ENCODE data around the gene ADGRG3. TPM values are rescaled to one million over a fixed set of nuclear protein-coding genes. Genes with fewer than 3 reads are reported as not detected.
A peak's percentile ranks its signal among the peaks of the same experiment; 100 is the strongest.

The ADGRG3 gene
- total and polyA plus RNA-seq, 2 of the 13 experiments (the other 11 are each of a cell fraction or from before 2014, with no cell fraction given), result 2.7 to 11.8 TPM

DNA sequence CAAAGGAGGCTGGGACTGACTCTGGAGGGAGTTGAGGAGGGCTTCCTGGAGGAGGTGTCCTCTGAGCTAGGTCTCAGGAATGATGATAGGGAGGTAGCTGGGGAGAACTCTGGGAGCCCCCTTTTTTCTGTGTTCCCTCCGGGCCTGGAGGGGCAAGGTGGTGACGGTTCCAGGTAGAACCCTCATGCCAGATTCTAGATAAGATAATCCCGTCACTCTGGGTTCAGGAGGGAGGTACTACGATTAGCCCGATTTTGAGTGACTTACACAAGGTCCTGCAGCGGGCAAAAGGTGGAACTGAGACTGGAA lies 18.7 kb upstream of the ADGRG3 start:
- Histone ChIP-seq H3K27me3 (ENCODE audit: control insufficient read depth in 1 of 2, insufficient read depth in 2 of 2, low read length in 2 of 2) (no peaks in the 10 kb centered on the region), H3K36me3 (replicated peaks in 1 of 2; ENCODE audit: control insufficient read depth in 1 of 2, insufficient read depth in 2 of 2, low read length in 2 of 2) (no peaks in the 10 kb centered on the region), H4K20me1 (ENCODE audit: insufficient read depth, low read length) (no peaks in the 10 kb centered on the region), H3K27ac (ENCODE audit: extremely low read length, insufficient read depth, low read length) (no peak overlapping the region), H3K9ac (ENCODE audit: insufficient read depth, low read depth, low read length) (no peak overlapping the region), H3K4me3 (replicated peaks in 1 of 3; ENCODE audit: insufficient read depth in 1 of 3, low read depth in 2 of 3, low read length in 3 of 3) (no peak overlapping the region), H3K4me1 (ENCODE audit: insufficient read depth, low read length) (peaks cover 23% of the 10 kb centered on the region), H3K4me2 (ENCODE audit: low read depth, low read length) (no peak overlapping the region), H3K9me3 (ENCODE audit: low read length) (no peaks in the 10 kb centered on the region), H3K79me2 (ENCODE audit: insufficient read depth, low read length) (no peaks in the 10 kb centered on the region), H2AFZ (ENCODE audit: low read length) (no peak overlapping the region)
- WGBS (ENCODE audit: low lambda C conversion rate), result 64% methylated on average over 6 of the region's 6 CpGs
- ChIA-PET CTCF (ENCODE audit: low intra/inter-chr PET ratio, low total read pairs) (interaction anchor here (0.6 to 12.3 kb wide), 28 partner anchors 9 to 351 kb away, joined by 3 to 571 read pairs (median 5); partner anchors contain the start of genes ADGRG3, KATNB1 and KIFC3), POLR2A (interaction anchor here (1.0 kb wide), 1 partner anchor 86 kb away, joined by 3 read pairs; the partner anchor contains the start of gene KATNB1)
- intact Hi-C loops (cut with micrococcal nuclease; ENCODE audit: unreplicated experiment), result loop anchor here (1.0 kb wide), 6 partner anchors 45 to 86 kb away; partner anchors contain the start of genes DRC7 and KATNB1
- DNase-seq (ENCODE audit: low spot score), result no peak
- FAIRE-seq, result no peak
- in situ Hi-C loops (cut with HindIII; ENCODE audit: extremely low pct_ligation_motif_present, low pct_unique_long_range_greater_than_20kb), result loop anchor here (5.0 kb wide), 1 partner anchor 47 kb away; no protein-coding TSS in a partner anchor
- no TSS peak for BruUV-seq (replicated peaks)
- ATAC-seq, result no peak; the same call in 2 of the 3 replicates
- TF ChIP-seq HOXA5 (CRISPR knock-in tag; IDR thresholded peaks at IDR 0.05) (peak; percentile 4; the same call in 1 of the 2 replicates), ZFP36 (IDR thresholded peaks at IDR 0.05; ENCODE audit: borderline replicate concordance, low read depth, low read length, partially characterized antibody) (peak; percentile 92), ZNF510 (CRISPR knock-in tag; IDR thresholded peaks at IDR 0.05; ENCODE audit: low read depth) (0 out of 2 replicates have a peak, but pooled peaks have one; percentile 7), ZSCAN30 (CRISPR knock-in tag; IDR thresholded peaks at IDR 0.05) (0 out of 2 replicates have a peak, but pooled peaks have one; percentile 34), ZNF761 (CRISPR knock-in tag; conservative IDR thresholded peaks at IDR 0.05) (0 out of 2 replicates have a peak, but pooled peaks have one; percentile 2), ZNF441 (CRISPR knock-in tag; IDR thresholded peaks at IDR 0.05; ENCODE audit: borderline replicate concordance) (no peak), ZBTB8A (CRISPR knock-in tag; IDR thresholded peaks at IDR 0.05; ENCODE audit: borderline replicate concordance, low read depth) (no peak), ZSCAN25 (CRISPR knock-in tag; IDR thresholded peaks at IDR 0.05) (peak; percentile 3; the same call in 1 of the 2 replicates), MIER2 (CRISPR knock-in tag; IDR thresholded peaks at IDR 0.05) (no peak), MAF1 (CRISPR knock-in tag; IDR thresholded peaks at IDR 0.05; ENCODE audit: borderline replicate concordance) (0 out of 2 replicates have a peak, but pooled peaks have one; percentile 2), KLF11 (CRISPR knock-in tag; IDR thresholded peaks at IDR 0.05) (no peak), KDM3A (CRISPR knock-in tag; IDR thresholded peaks at IDR 0.05; ENCODE audit: low read depth) (0 out of 2 replicates have a peak, but pooled peaks have one; percentile 6), GFI1 (CRISPR knock-in tag; IDR thresholded peaks at IDR 0.05; ENCODE audit: borderline replicate concordance) (0 out of 2 replicates have a peak, but pooled peaks have one; percentile 39), ZNF274 (CRISPR knock-in tag; IDR thresholded peaks at IDR 0.05) (0 out of 2 replicates have a peak, but pooled peaks have one; percentile 2)
- TF ChIP-seq, protein P1, sequence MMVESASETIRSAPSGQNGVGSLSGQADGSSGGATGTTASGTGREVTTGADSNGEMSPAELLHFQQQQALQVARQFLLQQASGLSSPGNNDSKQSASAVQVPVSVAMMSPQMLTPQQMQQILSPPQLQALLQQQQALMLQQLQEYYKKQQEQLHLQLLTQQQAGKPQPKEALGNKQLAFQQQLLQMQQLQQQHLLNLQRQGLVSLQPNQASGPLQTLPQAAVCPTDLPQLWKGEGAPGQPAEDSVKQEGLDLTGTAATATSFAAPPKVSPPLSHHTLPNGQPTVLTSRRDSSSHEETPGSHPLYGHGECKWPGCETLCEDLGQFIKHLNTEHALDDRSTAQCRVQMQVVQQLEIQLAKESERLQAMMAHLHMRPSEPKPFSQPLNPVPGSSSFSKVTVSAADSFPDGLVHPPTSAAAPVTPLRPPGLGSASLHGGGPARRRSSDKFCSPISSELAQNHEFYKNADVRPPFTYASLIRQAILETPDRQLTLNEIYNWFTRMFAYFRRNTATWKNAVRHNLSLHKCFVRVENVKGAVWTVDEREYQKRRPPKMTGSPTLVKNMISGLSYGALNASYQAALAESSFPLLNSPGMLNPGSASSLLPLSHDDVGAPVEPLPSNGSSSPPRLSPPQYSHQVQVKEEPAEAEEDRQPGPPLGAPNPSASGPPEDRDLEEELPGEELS (CRISPR knock-in tag; IDR thresholded peaks at IDR 0.05), result 0 out of 2 replicates have a peak, but pooled peaks have one; percentile 6
- TF ChIP-seq, protein P2, sequence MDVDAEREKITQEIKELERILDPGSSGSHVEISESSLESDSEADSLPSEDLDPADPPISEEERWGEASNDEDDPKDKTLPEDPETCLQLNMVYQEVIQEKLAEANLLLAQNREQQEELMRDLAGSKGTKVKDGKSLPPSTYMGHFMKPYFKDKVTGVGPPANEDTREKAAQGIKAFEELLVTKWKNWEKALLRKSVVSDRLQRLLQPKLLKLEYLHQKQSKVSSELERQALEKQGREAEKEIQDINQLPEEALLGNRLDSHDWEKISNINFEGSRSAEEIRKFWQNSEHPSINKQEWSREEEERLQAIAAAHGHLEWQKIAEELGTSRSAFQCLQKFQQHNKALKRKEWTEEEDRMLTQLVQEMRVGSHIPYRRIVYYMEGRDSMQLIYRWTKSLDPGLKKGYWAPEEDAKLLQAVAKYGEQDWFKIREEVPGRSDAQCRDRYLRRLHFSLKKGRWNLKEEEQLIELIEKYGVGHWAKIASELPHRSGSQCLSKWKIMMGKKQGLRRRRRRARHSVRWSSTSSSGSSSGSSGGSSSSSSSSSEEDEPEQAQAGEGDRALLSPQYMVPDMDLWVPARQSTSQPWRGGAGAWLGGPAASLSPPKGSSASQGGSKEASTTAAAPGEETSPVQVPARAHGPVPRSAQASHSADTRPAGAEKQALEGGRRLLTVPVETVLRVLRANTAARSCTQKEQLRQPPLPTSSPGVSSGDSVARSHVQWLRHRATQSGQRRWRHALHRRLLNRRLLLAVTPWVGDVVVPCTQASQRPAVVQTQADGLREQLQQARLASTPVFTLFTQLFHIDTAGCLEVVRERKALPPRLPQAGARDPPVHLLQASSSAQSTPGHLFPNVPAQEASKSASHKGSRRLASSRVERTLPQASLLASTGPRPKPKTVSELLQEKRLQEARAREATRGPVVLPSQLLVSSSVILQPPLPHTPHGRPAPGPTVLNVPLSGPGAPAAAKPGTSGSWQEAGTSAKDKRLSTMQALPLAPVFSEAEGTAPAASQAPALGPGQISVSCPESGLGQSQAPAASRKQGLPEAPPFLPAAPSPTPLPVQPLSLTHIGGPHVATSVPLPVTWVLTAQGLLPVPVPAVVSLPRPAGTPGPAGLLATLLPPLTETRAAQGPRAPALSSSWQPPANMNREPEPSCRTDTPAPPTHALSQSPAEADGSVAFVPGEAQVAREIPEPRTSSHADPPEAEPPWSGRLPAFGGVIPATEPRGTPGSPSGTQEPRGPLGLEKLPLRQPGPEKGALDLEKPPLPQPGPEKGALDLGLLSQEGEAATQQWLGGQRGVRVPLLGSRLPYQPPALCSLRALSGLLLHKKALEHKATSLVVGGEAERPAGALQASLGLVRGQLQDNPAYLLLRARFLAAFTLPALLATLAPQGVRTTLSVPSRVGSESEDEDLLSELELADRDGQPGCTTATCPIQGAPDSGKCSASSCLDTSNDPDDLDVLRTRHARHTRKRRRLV (CRISPR knock-in tag; IDR thresholded peaks at IDR 0.05), result 0 out of 2 replicates have a peak, but pooled peaks have one; percentile 34

All from HepG2 (cell line).